Thoracic aorta endothelial cell (primary cell): ENCODE data around the gene CEACAM7. TPM values are rescaled to one million over a fixed set of nuclear protein-coding genes. Genes with fewer than 3 reads are reported as not detected.

Source experiments
- small RNA-seq: library from RNA; depleted of rRNA; stranded (forward); fragments of <200 nt; gene quantifications from one replicate; pipeline ENCODE3, GENCODE V24; 2012
- total RNA-seq: library from RNA; depleted of rRNA; stranded (reverse); fragments of >200 nt; gene quantifications from 2 replicates; pipeline ENCODE4 v1.2.3, GENCODE V29; 2012

Gene CEACAM7
- total RNA-seq: not detected in 2 replicates

GRCh38 chr19:41688098-41688497 is at the start of gene CEACAM7:
Gene CEACAM7 (minus strand): TSS chr19:41688270. CDS start chr19:41688165, 105 bp downstream.

GRCh38 chr19:41708481-41708880 is 20.4 kb upstream of the CEACAM7 start, which contains the start of gene CEACAM5:
Gene CEACAM5 (plus strand): TSS chr19:41708626. CDS start chr19:41708732, 106 bp downstream.

GRCh38 chr19:41626877-41627276 is 61.2 kb downstream of the CEACAM7 start, which contains the start of gene CEACAM4:
Gene CEACAM4 (minus strand): TSS chr19:41627074. CDS start chr19:41626963, 111 bp downstream.

Small RNA genes within 50 kb of the gene (small RNA-seq; reads per million reads assigned to genes)
- not detected for gene AC243960.4

Other genes with a start within 250 kb of the CEACAM7 start
- 48.8 and 59.0 TPM in 2 replicates for gene DMAC2, start 248.4 kb downstream of the CEACAM7 start, total RNA-seq
- gene ERICH4, start 245.1 kb downstream of the CEACAM7 start, total RNA-seq: not detected in 2 replicates
- gene CEACAM21, start 112.1 kb downstream of the CEACAM7 start, total RNA-seq: 0.27 and 0.93 TPM in 2 replicates
- gene CEACAM4, start 61.2 kb downstream of the CEACAM7 start, total RNA-seq: not detected in 2 replicates
- not detected in 2 replicates for gene CEACAM5, start 20.4 kb upstream of the CEACAM7 start, total RNA-seq
- gene CEACAM6, start 67.3 kb upstream of the CEACAM7 start, total RNA-seq: not detected in 2 replicates
- gene CEACAM3, start 108.3 kb upstream of the CEACAM7 start, total RNA-seq: not detected in 2 replicates
- not detected in 2 replicates for gene LYPD4, start 156.4 kb upstream of the CEACAM7 start, total RNA-seq
- gene DMRTC2, start 156.8 kb upstream of the CEACAM7 start, total RNA-seq: not detected in 2 replicates
- gene RPS19, start 172.0 kb upstream of the CEACAM7 start, total RNA-seq: 922 and 1,155 TPM in 2 replicates
- gene CD79A, start 189.0 kb upstream of the CEACAM7 start, total RNA-seq: 0.13 TPM in 1 of 2 replicates, not detected in the other
- gene ARHGEF1, start 194.9 kb upstream of the CEACAM7 start, total RNA-seq: 51.7 and 62.0 TPM in 2 replicates
- gene ERFL, start 240.2 kb upstream of the CEACAM7 start, total RNA-seq: not detected in 2 replicates